ENCODE data around the gene CHCHD10. TPM values are rescaled to one million over a fixed set of nuclear protein-coding genes. Genes with fewer than 3 reads are reported as not detected.

CHCHD10 gene
- polyA plus RNA-seq, 1 experiment: 10.1 TPM

DNA sequence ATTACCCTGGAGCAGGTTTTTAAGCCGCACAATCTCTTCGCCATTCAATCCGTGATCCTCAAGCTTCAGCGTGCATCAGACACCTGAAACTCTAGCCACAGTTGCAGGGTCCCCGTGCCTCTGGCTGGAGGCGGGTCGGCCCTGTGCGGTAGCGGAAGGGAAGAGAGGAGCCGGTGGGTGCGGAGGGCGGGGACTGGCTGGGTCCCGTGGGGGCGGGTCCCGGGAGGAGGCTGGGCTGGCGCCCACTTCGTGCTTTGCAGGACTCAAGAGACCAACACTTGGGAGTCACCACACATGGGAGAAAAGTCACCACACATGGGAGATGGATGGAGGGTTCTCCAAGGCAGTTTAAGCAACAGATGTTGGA, 4.2 kb downstream of the CHCHD10 start:
- no peaks in the 10 kb centered on the region for H3K9me3 ChIP-seq (ENCODE audit: control insufficient read depth, insufficient read depth, low read length)
- POLR2A ChIA-PET: interaction anchor here (0.5 kb wide), 1 partner anchor 124 kb away, joined by 3 read pairs; no protein-coding TSS in a partner anchor
- no peak overlapping the region for H3K27ac ChIP-seq (ENCODE audit: low read depth, low read length)
- DNase-seq (ENCODE audit: low read depth, low spot score): no peak
- CTCF ChIA-PET: interaction anchor here (0.7 to 1.6 kb wide), 2 partner anchors 23 to 86 kb away, joined by 4 to 8 read pairs; partner anchors contain the start of gene SMARCB1
- TF ChIP-seq, protein P1, sequence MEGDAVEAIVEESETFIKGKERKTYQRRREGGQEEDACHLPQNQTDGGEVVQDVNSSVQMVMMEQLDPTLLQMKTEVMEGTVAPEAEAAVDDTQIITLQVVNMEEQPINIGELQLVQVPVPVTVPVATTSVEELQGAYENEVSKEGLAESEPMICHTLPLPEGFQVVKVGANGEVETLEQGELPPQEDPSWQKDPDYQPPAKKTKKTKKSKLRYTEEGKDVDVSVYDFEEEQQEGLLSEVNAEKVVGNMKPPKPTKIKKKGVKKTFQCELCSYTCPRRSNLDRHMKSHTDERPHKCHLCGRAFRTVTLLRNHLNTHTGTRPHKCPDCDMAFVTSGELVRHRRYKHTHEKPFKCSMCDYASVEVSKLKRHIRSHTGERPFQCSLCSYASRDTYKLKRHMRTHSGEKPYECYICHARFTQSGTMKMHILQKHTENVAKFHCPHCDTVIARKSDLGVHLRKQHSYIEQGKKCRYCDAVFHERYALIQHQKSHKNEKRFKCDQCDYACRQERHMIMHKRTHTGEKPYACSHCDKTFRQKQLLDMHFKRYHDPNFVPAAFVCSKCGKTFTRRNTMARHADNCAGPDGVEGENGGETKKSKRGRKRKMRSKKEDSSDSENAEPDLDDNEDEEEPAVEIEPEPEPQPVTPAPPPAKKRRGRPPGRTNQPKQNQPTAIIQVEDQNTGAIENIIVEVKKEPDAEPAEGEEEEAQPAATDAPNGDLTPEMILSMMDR (IDR thresholded peaks at IDR 0.05; ENCODE audit: low read depth, low read length): no peak
- no peaks in the 10 kb centered on the region for H3K27me3 ChIP-seq (ENCODE audit: control insufficient read depth, insufficient read depth, low read length)
- H3K4me3 ChIP-seq (ENCODE audit: low read depth, low read length): peak overlapping the region; percentile 50

DNA sequence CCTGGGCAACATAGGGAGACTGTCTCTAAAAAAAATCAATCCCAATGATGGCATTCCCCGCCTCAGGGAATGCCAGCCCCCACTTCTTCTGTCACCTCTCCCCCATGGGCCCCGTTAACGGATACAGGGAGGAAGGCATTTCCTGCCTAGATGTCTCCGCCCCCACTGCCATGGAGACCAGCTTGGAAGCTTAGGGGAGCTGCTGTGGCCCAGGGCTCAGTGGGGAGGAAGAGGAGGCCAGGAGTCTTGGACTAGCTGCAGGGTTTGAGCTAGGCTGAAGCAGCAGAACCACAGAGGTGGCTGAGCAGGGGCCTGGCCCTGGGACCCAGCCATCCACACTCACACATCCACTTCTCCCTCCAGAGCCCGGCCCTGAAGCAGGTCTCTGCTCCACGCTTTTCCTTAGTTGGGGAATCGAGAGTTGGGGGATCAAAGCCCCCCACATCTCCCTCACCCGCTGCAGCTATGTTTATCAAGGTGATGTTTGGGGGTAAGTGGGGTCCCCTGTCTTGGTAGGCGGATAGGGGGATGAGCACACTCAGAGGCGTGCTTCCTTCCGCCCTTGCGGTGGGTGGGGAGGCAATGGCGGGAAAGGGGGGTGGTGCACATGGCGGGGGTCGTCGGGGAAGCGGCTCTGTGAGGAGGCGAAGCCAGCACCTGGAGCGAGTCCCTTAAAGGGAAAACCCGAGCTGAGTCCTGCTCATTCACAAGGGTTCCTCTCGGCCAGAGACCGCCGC, 4.8 kb downstream of the CHCHD10 start, which contains the start of gene C22orf15:
C22orf15 (plus strand) TSS at position 149 of the 737 bp plus-strand sequence; CDS start at position 466, 317 bp downstream.
- Histone ChIP-seq H3K27me3 (ENCODE audit: control insufficient read depth, insufficient read depth, low read length) (no peaks in the 10 kb centered on the region), H3K4me3 (ENCODE audit: low read depth, low read length) (peak within 1 kb of the TSS; percentile 50), H3K9me3 (ENCODE audit: control insufficient read depth, insufficient read depth, low read length) (no peaks in the 10 kb centered on the region), H3K27ac (ENCODE audit: low read depth, low read length) (no peak within 1 kb of the TSS)
- POLR2A ChIA-PET: interaction anchor here (0.5 to 1.2 kb wide), 2 partner anchors 12 to 45 kb away, joined by 3 read pairs; partner anchors contain the start of gene ZNF70
- TF ChIP-seq, protein P1 (IDR thresholded peaks at IDR 0.05; ENCODE audit: low read depth, low read length): no peak
- CTCF ChIA-PET: interaction anchor here (0.5 to 1.6 kb wide), 4 partner anchors 24 to 176 kb away, joined by 3 to 8 read pairs (median 4); partner anchors contain the start of gene SMARCB1
- DNase-seq (ENCODE audit: low read depth, low spot score): no peak

DNA sequence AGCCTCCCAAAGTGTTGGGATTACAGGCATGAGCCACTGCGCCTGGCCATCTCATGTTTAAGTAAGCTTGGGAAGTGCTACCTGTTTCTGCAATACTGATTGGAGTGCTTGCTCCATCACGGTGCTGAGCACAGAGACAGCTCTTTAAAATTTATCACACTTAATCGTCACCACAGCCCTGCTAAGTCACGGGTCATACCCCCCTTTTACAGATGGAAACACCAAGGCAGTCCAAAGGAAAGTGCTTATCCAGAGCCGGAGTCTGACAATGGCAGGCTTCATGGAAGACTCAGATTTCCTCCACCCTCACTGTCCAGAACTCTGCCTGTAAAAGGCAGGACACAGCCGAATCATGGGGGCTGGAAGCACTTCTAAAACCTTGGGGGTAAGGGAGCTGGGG, 7.7 kb downstream of the CHCHD10 start:
- H3K27me3 ChIP-seq (ENCODE audit: control insufficient read depth, insufficient read depth, low read length): no peaks in the 10 kb centered on the region
- TF ChIP-seq, protein P1 (IDR thresholded peaks at IDR 0.05; ENCODE audit: low read depth, low read length): no peak
- H3K9me3 ChIP-seq (ENCODE audit: control insufficient read depth, insufficient read depth, low read length): no peaks in the 10 kb centered on the region
- CTCF ChIA-PET: interaction anchor here (1.7 kb wide), 1 partner anchor 90 kb away, joined by 6 read pairs; no protein-coding TSS in a partner anchor
- no peak overlapping the region for H3K27ac ChIP-seq (ENCODE audit: low read depth, low read length)
- H3K4me3 ChIP-seq (ENCODE audit: low read depth, low read length): no peak overlapping the region
- DNase-seq (ENCODE audit: low read depth, low spot score): no peak
- POLR2A ChIA-PET: no interaction called here

DNA sequence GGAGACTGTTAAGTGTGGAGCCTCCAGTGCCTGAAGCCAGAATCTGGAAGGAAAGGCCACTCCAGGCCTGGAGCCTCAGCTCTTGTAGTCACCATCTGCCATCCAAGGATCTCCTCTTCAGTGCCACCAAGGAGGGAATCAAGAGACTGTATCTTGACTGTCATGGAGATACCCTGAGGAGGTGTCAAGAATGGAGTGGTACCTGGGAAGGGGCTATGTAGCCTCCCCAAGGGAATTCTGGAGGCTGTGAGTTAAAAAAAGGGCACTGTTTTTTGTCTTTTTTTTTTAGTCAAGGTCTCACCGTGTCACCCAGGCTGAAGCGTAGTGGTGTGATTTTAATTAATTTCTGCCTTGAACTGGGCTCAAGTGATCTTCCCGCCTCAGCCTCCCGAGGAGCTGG, 8.2 kb downstream of the CHCHD10 start:
- POLR2A ChIA-PET: no interaction called here
- Histone ChIP-seq H3K27me3 (ENCODE audit: control insufficient read depth, insufficient read depth, low read length) (no peaks in the 10 kb centered on the region), H3K4me3 (ENCODE audit: low read depth, low read length) (no peak overlapping the region), H3K9me3 (ENCODE audit: control insufficient read depth, insufficient read depth, low read length) (no peaks in the 10 kb centered on the region), H3K27ac (ENCODE audit: low read depth, low read length) (no peak overlapping the region)
- TF ChIP-seq, protein P1 (IDR thresholded peaks at IDR 0.05; ENCODE audit: low read depth, low read length): no peak
- CTCF ChIA-PET: interaction anchor here (1.7 kb wide), 1 partner anchor 90 kb away, joined by 6 read pairs; no protein-coding TSS in a partner anchor
- no peak for DNase-seq (ENCODE audit: low read depth, low spot score)

DNA sequence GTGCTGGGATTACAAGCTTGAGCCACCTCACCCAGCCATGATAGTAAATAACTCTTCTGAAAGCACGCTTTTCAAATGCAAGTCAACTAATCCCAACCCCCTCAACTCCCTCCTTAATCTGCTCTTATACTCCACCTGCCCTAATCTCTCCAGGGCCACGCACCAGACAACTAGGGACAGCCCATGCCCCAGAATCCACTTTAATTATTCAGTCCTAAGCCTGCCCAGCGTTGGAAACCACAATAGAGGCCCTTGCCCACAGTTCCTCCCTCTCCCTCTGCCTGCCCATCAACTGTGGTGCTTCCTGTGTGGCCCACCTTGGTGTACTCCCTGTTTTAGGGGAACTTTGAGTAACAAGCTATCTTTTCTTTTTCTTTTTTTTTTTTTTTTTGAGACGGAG, 10.9 kb downstream of the CHCHD10 start:
- Histone ChIP-seq H3K9me3 (ENCODE audit: control insufficient read depth, insufficient read depth, low read length) (no peaks in the 10 kb centered on the region), H3K27me3 (ENCODE audit: control insufficient read depth, insufficient read depth, low read length) (no peaks in the 10 kb centered on the region), H3K4me3 (ENCODE audit: low read depth, low read length) (no peak overlapping the region), H3K27ac (ENCODE audit: low read depth, low read length) (no peak overlapping the region)
- TF ChIP-seq, protein P1 (IDR thresholded peaks at IDR 0.05; ENCODE audit: low read depth, low read length): no peak
- ChIA-PET CTCF (interaction anchor here (0.7 to 1.5 kb wide), 3 partner anchors 11 to 475 kb away, joined by 3 to 4 read pairs (median 4); partner anchors contain the start of gene CHCHD10), POLR2A (no interaction called here)
- DNase-seq (ENCODE audit: low read depth, low spot score): no peak
